Transverse colon (tissue), 3 donors: ENCODE data around the gene VSX2.

ENCODE experiments used
- CTCF ChIP-seq, 5 experiments: fragments of 200-600 bp in 3 of 5; fragments of 450-650 bp in 2 of 5; sonication (generic) in 3 of 5; IDR thresholded peaks; 1 replicate in 2 of 5; 2 replicates in 3 of 5; pipeline ENCODE4 v1.5.1; 2016 to 2017; ENCODE audit warnings: antibody characterized with exemption in 5 of 5, inconsistent platforms in 3 of 5, mild to moderate bottlenecking in 2 of 5, moderate library complexity in 1 of 5
- POLR2A ChIP-seq: fragments of 450-650 bp; IDR thresholded peaks from one replicate; pipeline ENCODE4 v1.6.1; 2016; ENCODE audit warnings: antibody characterized with exemption, mild to moderate bottlenecking, moderate library complexity

GRCh38 chr14:74194506-74195274 is 44.6 kb upstream of the VSX2 start:
- no peak for TF ChIP-seq POLR2A
- no peak for TF ChIP-seq CTCF (IDR thresholded peaks at IDR 0.05)
